ENCODE results near the gene IDH3G.

The IDH3G gene

DNA sequence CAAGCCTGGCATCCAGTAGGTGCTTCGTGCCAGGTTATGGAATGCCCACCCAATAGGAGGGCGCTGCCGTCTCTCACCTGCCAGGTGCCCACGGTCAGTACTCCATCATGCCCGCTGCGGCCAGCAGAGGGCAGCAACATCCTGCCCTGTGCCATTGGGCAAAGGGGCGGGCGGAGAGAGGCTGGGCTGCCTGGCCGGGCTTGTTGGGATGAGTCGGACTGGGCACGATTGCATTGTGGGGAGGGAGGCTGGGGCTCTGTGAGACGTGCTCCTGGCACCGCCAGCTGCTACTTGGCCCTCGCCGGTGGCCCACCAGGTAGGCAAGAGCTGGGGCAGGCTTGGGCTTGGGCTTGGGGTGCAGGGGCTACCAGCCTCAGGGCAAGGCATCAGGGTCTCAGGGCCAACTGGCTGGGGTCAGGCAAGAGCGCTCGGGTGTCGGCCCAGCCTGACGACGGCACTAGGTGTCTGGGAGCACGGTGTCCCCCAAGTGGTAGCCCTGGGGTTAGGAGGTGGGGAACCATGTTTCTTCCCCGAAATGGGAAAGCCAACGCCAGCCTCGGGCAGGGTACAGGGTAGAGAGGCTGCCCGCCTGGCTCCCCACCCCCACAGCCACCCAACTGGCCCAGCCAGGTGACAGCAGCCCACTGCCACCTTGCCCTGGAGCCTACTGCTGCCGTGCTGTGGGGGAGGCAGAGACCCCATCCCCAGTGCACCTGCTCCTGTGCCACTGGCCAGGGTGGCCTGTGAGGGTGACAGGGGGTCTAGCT lies 30.0 kb downstream of the IDH3G start, which contains the start of gene PLXNB3:
TSS of gene PLXNB3 (plus strand) at position 261 of the 767 bp plus-strand sequence. CDS start 1,287 bp downstream, outside the sequence.
- CTCF ChIA-PET: interaction anchor here (0.7 to 10.0 kb wide), 12 partner anchors 9 to 205 kb away, joined by 3 to 230 read pairs (median 4); partner anchors contain the start of genes ARHGAP4 and RENBP
- TF ChIP-seq CTCF (IDR thresholded peaks at IDR 0.05; ENCODE audit: insufficient read depth, low read length, missing control alignments): peak; percentile 89
- POLR2A ChIA-PET: no interaction called here
- H3K4me3 ChIP-seq (ENCODE audit: low read depth, low read length): peak within 1 kb of the TSS; percentile 62
- DNase-seq (ENCODE audit: low read depth, low spot score): peak; percentile 9

GRCh38 chrX:153763298-153763932 lies 30.8 kb downstream of the IDH3G start:
- H3K4me3 ChIP-seq (ENCODE audit: low read depth, low read length): no peak overlapping the region
- ChIA-PET POLR2A (no interaction called here), CTCF (interaction anchor here (1.0 to 10.0 kb wide), 12 partner anchors 8 to 205 kb away, joined by 3 to 230 read pairs (median 4); partner anchors contain the start of genes ARHGAP4 and RENBP)
- no peak for TF ChIP-seq CTCF (IDR thresholded peaks at IDR 0.05; ENCODE audit: insufficient read depth, low read length, missing control alignments)
- no peak for DNase-seq (ENCODE audit: low read depth, low spot score)

- ChIA-PET POLR2A (no interaction called here), CTCF (interaction anchor here (1.0 to 10.0 kb wide), 10 partner anchors 8 to 206 kb away, joined by 3 to 230 read pairs (median 5); partner anchors contain the start of genes ARHGAP4 and RENBP)
- TF ChIP-seq CTCF (IDR thresholded peaks at IDR 0.05; ENCODE audit: insufficient read depth, low read length, missing control alignments): no peak
- no peak for DNase-seq (ENCODE audit: low read depth, low spot score)
- H3K4me3 ChIP-seq (ENCODE audit: low read depth, low read length): no peak overlapping the region
Measured at GRCh38 chrX:153762626-153763173, 31.5 kb downstream of the IDH3G start.

GRCh38 chrX:153761863-153762262 lies 32.3 kb downstream of the IDH3G start:
- CTCF ChIA-PET: interaction anchor here (2.0 to 10.0 kb wide), 2 partner anchors 11 to 187 kb away, joined by 4 to 230 read pairs; partner anchors contain the start of gene RENBP
- H3K4me3 ChIP-seq (ENCODE audit: low read depth, low read length): no peak overlapping the region
- no peak for TF ChIP-seq CTCF (IDR thresholded peaks at IDR 0.05; ENCODE audit: insufficient read depth, low read length, missing control alignments)
- POLR2A ChIA-PET: no interaction called here
- DNase-seq (ENCODE audit: low read depth, low spot score): no peak

- POLR2A ChIA-PET: no interaction called here
- CTCF ChIA-PET: interaction anchor here (0.6 to 3.4 kb wide), 6 partner anchors 8 to 365 kb away, joined by 3 to 19 read pairs (median 4); partner anchors contain the start of gene PLXNB3
- DNase-seq (ENCODE audit: low read depth, low spot score): no peak
- H3K4me3 ChIP-seq (ENCODE audit: low read depth, low read length): no peak overlapping the region
- no peak for TF ChIP-seq CTCF (IDR thresholded peaks at IDR 0.05; ENCODE audit: insufficient read depth, low read length, missing control alignments)
Measured at GRCh38 chrX:153755136-153755535, 39.0 kb downstream of the IDH3G start.
